Endothelial cell of umbilical vein (primary cell): ENCODE measurements around the gene G6PC1. TPM values are rescaled to one million over a fixed set of nuclear protein-coding genes. Genes with fewer than 3 reads are reported as not detected.

Source experiments
- BruUV-seq: library from RNA; stranded (reverse); fragments of 400-500 nt; replicated peaks from 2 replicates; lab custom pipeline; 2021; lab: Mats Ljungman, UMichigan
- CTCF ChIA-PET: fragments of 300-600, 350-600 bp; sonication (Branson Sonifier 250); formaldehyde crosslinking; loops from one replicate; lab custom pipeline; 2021; ENCODE audit warnings: antibody characterized with exemption, inconsistent platforms; lab: Charles Lee
- POLR2A ChIA-PET: fragments of 300-600, 350-600 bp; sonication (Branson Sonifier 250); formaldehyde crosslinking; loops from one replicate; lab custom pipeline; 2021; ENCODE audit warnings: antibody characterized with exemption, inconsistent platforms; lab: Charles Lee
- DNase-seq: peaks from one replicate; pipeline ENCODE4 v3.0.0-alpha.2; 2011; ENCODE audit warnings: low read depth, low spot score
- FAIRE-seq: peaks from 2 replicates; lab custom pipeline; 2011; peaks lifted over from hg19 to GRCh38; lab: Jason Lieb, UNC
- H2AFZ ChIP-seq: 2 replicates; pipeline ENCODE4 v1.6.0; 2012; ENCODE audit warnings: low read depth, low read length, control low read depth, inconsistent platforms
- H3K27ac ChIP-seq: 2 replicates; pipeline ENCODE4 v1.5.1; 2011; ENCODE audit warnings: low read depth, mild to moderate bottlenecking, control low read depth, low read length, moderate library complexity; ENCODE audit not compliant: insufficient read depth
- H3K27me3 ChIP-seq, 2 experiments: 2 replicates each; pipeline versions ENCODE4 v1.6.0 to v1.6.1; 2011; ENCODE audit warnings: low read length in 2 of 2, mixed read lengths in 1 of 2; ENCODE audit not compliant: control insufficient read depth in 2 of 2, insufficient read depth in 2 of 2
- H3K36me3 ChIP-seq, 2 experiments: 2 replicates in 1 of 2; 3 replicates in 1 of 2; pipeline ENCODE4 v1.5.1; 2011; ENCODE audit warnings: low read length in 2 of 2, mild to moderate bottlenecking in 1 of 2, moderate library complexity in 1 of 2; ENCODE audit not compliant: control insufficient read depth in 2 of 2, insufficient read depth in 2 of 2; ENCODE audit errors: extremely low read depth in 1 of 2
- H3K4me1 ChIP-seq: 3 replicates; pipeline ENCODE4 v1.5.1; 2011; ENCODE audit warnings: mild to moderate bottlenecking, low read length; ENCODE audit not compliant: control insufficient read depth, insufficient read depth; ENCODE audit errors: extremely low read depth
- H3K4me2 ChIP-seq: 2 replicates; pipeline ENCODE4 v1.6.1; 2011; ENCODE audit warnings: low read length, control low read depth, mixed read lengths; ENCODE audit not compliant: insufficient read depth
- H3K4me3 ChIP-seq, 3 experiments: fragments of 200-600 bp in 1 of 3; sonication (generic), shearing (Covaris generic) in 1 of 3; replicated peaks in 1 of 3; 2 replicates each; pipeline ENCODE4 v1.5.1; 2011 to 2016; ENCODE audit warnings: control low read depth in 3 of 3, low read length in 3 of 3, mild to moderate bottlenecking in 2 of 3, inconsistent platforms in 1 of 3, low read depth in 1 of 3, moderate library complexity in 1 of 3; ENCODE audit not compliant: insufficient read depth in 1 of 3
- H3K79me2 ChIP-seq: 2 replicates; pipeline ENCODE4 v1.6.0; 2012; ENCODE audit warnings: low read length, inconsistent platforms; ENCODE audit not compliant: control insufficient read depth, insufficient read depth
- H3K9ac ChIP-seq: replicated peaks from 2 replicates; pipeline ENCODE3; 2011; ENCODE audit warnings: low read length, control low read depth; ENCODE audit not compliant: insufficient read depth; ENCODE audit errors: extremely low read depth
- H3K9me1 ChIP-seq: replicated peaks from 3 replicates; pipeline ENCODE4 v1.6.0; 2011; ENCODE audit warnings: mild to moderate bottlenecking, low read length; ENCODE audit not compliant: control insufficient read depth, insufficient read depth; ENCODE audit errors: extremely low read depth
- H3K9me3 ChIP-seq: replicated peaks from 2 replicates; pipeline ENCODE4 v1.5.1; 2012; ENCODE audit warnings: low read length, inconsistent platforms; ENCODE audit not compliant: control insufficient read depth, insufficient read depth
- H4K20me1 ChIP-seq: replicated peaks from 2 replicates; pipeline ENCODE3; 2011; ENCODE audit warnings: mild to moderate bottlenecking, low read length; ENCODE audit not compliant: control insufficient read depth, insufficient read depth; ENCODE audit errors: extremely low read depth
- EZH2 ChIP-seq: IDR thresholded peaks from 2 replicates; pipeline ENCODE4 v1.6.1; 2012; ENCODE audit warnings: borderline replicate concordance, low read depth, mild to moderate bottlenecking, moderate library complexity, low read length, inconsistent platforms; ENCODE audit not compliant: severe bottlenecking
- FOS ChIP-seq: IDR thresholded peaks from 2 replicates; pipeline ENCODE4 v1.6.1; 2011; ENCODE audit warnings: mild to moderate bottlenecking, low read length, moderate library complexity, borderline replicate concordance; ENCODE audit not compliant: insufficient read depth
- GATA2 ChIP-seq: IDR thresholded peaks from 2 replicates; pipeline ENCODE4 v1.7.0; 2011; ENCODE audit warnings: low read depth, mild to moderate bottlenecking, moderate library complexity, mixed read lengths, low read length; ENCODE audit not compliant: insufficient read length, insufficient read depth
- JUN ChIP-seq: IDR thresholded peaks from 2 replicates; pipeline ENCODE4 v1.6.1; 2011; ENCODE audit warnings: borderline replicate concordance, low read depth; ENCODE audit not compliant: insufficient read length, insufficient read depth
- MYC ChIP-seq: IDR thresholded peaks from one replicate; pipeline ENCODE4 v1.6.1; 2011; ENCODE audit warnings: mild to moderate bottlenecking, low read depth, low read length
- POLR2A ChIP-seq: IDR thresholded peaks from 2 replicates; pipeline ENCODE4 v1.6.1; 2012; ENCODE audit warnings: low read depth, mild to moderate bottlenecking, control low read depth, low read length
- POLR2AphosphoS5 ChIP-seq: IDR thresholded peaks from 2 replicates; pipeline ENCODE4 v1.6.1; 2012; ENCODE audit warnings: low read depth, mild to moderate bottlenecking, control low read depth, low read length, moderate library complexity; ENCODE audit not compliant: insufficient read depth
- dilution Hi-C: fragments of 300-500 bp; cut with MboI; formaldehyde crosslinking; loops from one replicate; pipeline ENCODE4 v1.15.0; 2019; ENCODE audit warnings: low sequenced_read_pairs; ENCODE audit not compliant: extremely low pct_ligation_motif_present
- intact Hi-C: fragments of 100-400 bp; cut with micrococcal nuclease; formaldehyde crosslinking; loops from one replicate; pipeline ENCODE4 v1.10.0; 2022
- polyA plus RNA-seq, 4 experiments: library from polyadenylated mRNA; depleted of rRNA in 3 of 4; stranded (reverse) in 3 of 4; unstranded in 1 of 4; fragments of >200 nt; gene quantifications; 2 replicates each; pipeline versions ENCODE4 v1.2.1 to v1.2.3, GENCODE V29; 2011 to 2012; ENCODE audit warnings: missing spikeins in 1 of 4
- total RNA-seq: library from RNA; stranded (reverse); gene quantifications from 2 replicates; pipeline ENCODE4 v1.2.3, GENCODE V29; 2021
- TF ChIP-seq, protein P1 (sequence below), 2 donors: IDR thresholded peaks; 1 replicate in 1 of 2; 2 replicates in 1 of 2; pipeline ENCODE4 v1.5.1; 2011; ENCODE audit warnings: low read length in 2 of 2, mild to moderate bottlenecking in 2 of 2, moderate library complexity in 2 of 2, control low read depth in 1 of 2, inconsistent platforms in 1 of 2, low read depth in 1 of 2; ENCODE audit not compliant: insufficient read depth in 1 of 2; ENCODE audit errors: extremely low read depth in 1 of 2
- TF ChIP-seq, protein P2 (sequence below): IDR thresholded peaks from 2 replicates; pipeline ENCODE4 v1.6.1; 2011; ENCODE audit not compliant: insufficient read depth, insufficient read length

Gene G6PC1
- total and polyA plus RNA-seq, 2 donors (not counting 3 experiments of a cell fraction or from before 2014, with no cell fraction given) = not detected

DNA sequence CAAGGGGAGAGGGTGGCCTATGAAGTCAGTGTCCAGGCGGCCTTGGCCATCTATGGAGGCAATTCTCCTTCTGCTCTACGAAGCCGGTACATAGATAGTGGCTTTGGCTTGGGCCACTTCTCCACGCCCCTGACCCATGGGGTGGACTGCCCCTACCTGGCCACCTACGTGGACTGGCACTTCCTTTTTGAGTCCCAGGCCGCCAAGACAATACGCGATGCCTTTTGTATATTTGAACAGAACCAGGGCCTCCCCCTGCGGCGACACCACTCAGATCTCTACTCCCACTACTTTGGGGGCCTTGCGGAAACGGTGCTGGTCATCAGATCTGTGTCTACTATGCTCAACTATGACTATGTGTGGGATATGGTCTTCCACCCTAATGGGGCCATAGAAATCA, 32.3 kb upstream of the G6PC1 start:
- Histone ChIP-seq H3K4me2 (no peak overlapping the region), H2AFZ (no peak overlapping the region), H3K36me3 (no peaks in the 10 kb centered on the region), H3K27me3 (peaks cover 0 to 4% of the 10 kb centered on the region in 2 experiments), H3K4me1 (no peaks in the 10 kb centered on the region), H3K79me2 (no peaks in the 10 kb centered on the region), H3K4me3 (no peak overlapping the region), H3K27ac (no peak overlapping the region), H3K9me3 (no peaks in the 10 kb centered on the region), H3K9ac (no peak overlapping the region), H4K20me1 (no peaks in the 10 kb centered on the region), H3K9me1 (no peaks in the 10 kb centered on the region)
- POLR2A ChIA-PET = no interaction called here
- intact Hi-C loops (no loop called here), dilution Hi-C loops (no loop called here)
- DNase-seq = no peak
- CTCF ChIA-PET = interaction anchor here (1.0 kb wide), 2 partner anchors 16 to 17 kb away, joined by 3 read pairs; no protein-coding TSS in a partner anchor
- TF ChIP-seq, protein P1, sequence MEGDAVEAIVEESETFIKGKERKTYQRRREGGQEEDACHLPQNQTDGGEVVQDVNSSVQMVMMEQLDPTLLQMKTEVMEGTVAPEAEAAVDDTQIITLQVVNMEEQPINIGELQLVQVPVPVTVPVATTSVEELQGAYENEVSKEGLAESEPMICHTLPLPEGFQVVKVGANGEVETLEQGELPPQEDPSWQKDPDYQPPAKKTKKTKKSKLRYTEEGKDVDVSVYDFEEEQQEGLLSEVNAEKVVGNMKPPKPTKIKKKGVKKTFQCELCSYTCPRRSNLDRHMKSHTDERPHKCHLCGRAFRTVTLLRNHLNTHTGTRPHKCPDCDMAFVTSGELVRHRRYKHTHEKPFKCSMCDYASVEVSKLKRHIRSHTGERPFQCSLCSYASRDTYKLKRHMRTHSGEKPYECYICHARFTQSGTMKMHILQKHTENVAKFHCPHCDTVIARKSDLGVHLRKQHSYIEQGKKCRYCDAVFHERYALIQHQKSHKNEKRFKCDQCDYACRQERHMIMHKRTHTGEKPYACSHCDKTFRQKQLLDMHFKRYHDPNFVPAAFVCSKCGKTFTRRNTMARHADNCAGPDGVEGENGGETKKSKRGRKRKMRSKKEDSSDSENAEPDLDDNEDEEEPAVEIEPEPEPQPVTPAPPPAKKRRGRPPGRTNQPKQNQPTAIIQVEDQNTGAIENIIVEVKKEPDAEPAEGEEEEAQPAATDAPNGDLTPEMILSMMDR (IDR thresholded peaks at IDR 0.05; ENCODE audit: extremely low read depth in 1 of 2, insufficient read depth in 1 of 2, low read depth in 1 of 2, low read length in 2 of 2) = no peak
- TF ChIP-seq POLR2A = no peak
- TF ChIP-seq EZH2 = no peak
- no peak for TF ChIP-seq FOS
- TF ChIP-seq JUN = no peak
- TF ChIP-seq, protein P2, sequence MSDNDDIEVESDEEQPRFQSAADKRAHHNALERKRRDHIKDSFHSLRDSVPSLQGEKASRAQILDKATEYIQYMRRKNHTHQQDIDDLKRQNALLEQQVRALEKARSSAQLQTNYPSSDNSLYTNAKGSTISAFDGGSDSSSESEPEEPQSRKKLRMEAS = no peak
- TF ChIP-seq MYC = no peak
- TF ChIP-seq GATA2 = no peak
- TF ChIP-seq POLR2AphosphoS5 = no peak
- FAIRE-seq = no peak
- no TSS peak for BruUV-seq
